Tibial nerve (tissue), 4 donors: Measurements from ENCODE around the gene RAPGEF2. TPM values are rescaled to one million over a fixed set of nuclear protein-coding genes. Genes with fewer than 3 reads are reported as not detected.
A peak's percentile ranks its signal among the peaks of the same experiment; 100 is the strongest.

Experiments
- DNase-seq, 2 donors: peaks; one replicate each; pipeline ENCODE4 v3.0.0-alpha.2; 2019; ENCODE audit warnings: low spot score in 2 of 2
- H3K27ac ChIP-seq, 4 donors: fragments of 200-600 bp; sonication (generic) in 3 of 4; one replicate each; pipeline ENCODE4 v1.5.1; 2017 to 2019; ENCODE audit warnings: mild to moderate bottlenecking in 1 of 4
- H3K27me3 ChIP-seq, 2 donors: fragments of 200-600 bp; sonication (generic) in 1 of 2; one replicate each; pipeline versions ENCODE4 v1.5.1 to v1.6.0; 2017 to 2019
- H3K36me3 ChIP-seq, 3 donors: fragments of 200-600 bp; sonication (generic); one replicate each; pipeline ENCODE4 v1.5.1; 2018 to 2019
- H3K4me1 ChIP-seq, 4 donors: fragments of 200-600 bp; sonication (generic) in 3 of 4; one replicate each; pipeline ENCODE4 v1.5.1; 2017 to 2019
- H3K4me3 ChIP-seq, 4 donors: fragments of 200-600 bp; sonication (generic) in 3 of 4; one replicate each; pipeline ENCODE4 v1.5.1; 2017 to 2019; ENCODE audit warnings: mild to moderate bottlenecking in 1 of 4, moderate library complexity in 1 of 4
- H3K9me3 ChIP-seq, 4 donors: fragments of 200-600 bp; sonication (generic) in 3 of 4; one replicate each; pipeline ENCODE4 v1.5.1; 2017 to 2019
- EP300 ChIP-seq, 2 donors: sonication (generic); formaldehyde crosslinking; IDR thresholded peaks; one replicate each; pipeline ENCODE4 v1.6.1; 2017; ENCODE audit warnings: antibody characterized with exemption in 2 of 2, mild to moderate bottlenecking in 1 of 2
- POLR2A ChIP-seq, 2 donors: fragments of 450-650 bp; IDR thresholded peaks; one replicate each; pipeline ENCODE4 v1.6.1; 2017; ENCODE audit warnings: antibody characterized with exemption in 2 of 2, mild to moderate bottlenecking in 2 of 2, moderate library complexity in 2 of 2
- WGBS, 2 donors: methylation state at CpG; one replicate each; pipeline ENCODE4 v1.1.5; 2018; 5-methylcytosine and 5-hydroxymethylcytosine counted together
- total RNA-seq, 4 donors: library from RNA; depleted of rRNA; stranded (reverse); fragments of >200 nt; gene quantifications; one replicate each; pipeline ENCODE4 v1.1.0, GENCODE V29; 2016
- TF ChIP-seq, protein P1 (sequence below), 5 experiments: fragments of 200-600 bp in 3 of 5; fragments of 450-650 bp in 2 of 5; sonication (generic) in 3 of 5; IDR thresholded peaks; one replicate each; pipeline ENCODE4 v1.5.1; 2016 to 2019; ENCODE audit warnings: antibody characterized with exemption in 5 of 5, mild to moderate bottlenecking in 3 of 5, moderate library complexity in 2 of 5

Gene RAPGEF2
- total RNA-seq, 4 donors from 2014 or later, result 61.0 to 81.5 (median 69.5) TPM

DNA sequence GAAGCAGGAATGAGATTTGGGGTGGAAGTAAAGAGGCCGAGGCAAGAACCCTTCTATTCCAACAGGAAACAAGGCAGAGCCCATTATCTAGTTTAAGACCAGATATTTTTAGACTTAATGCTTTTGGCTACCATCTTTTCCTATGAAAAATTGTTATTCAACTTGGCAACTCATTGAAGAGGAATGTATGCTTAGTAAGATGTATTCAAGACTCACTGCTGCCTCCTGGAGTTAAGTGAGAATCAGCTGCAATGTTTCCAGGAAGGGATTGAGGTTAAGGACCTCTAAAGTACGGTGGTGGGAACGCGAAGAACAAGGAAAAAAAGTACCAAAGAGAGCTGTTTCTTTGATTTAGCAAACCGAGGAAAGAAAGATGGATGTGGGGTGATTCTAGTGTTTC, 89.1 kb downstream of the RAPGEF2 start:
- peaks cover 0 to 23% (median under 1%) of the 10 kb centered on the region in 4 donors for H3K4me1 ChIP-seq
- 77 to 84% methylated on average over 5 of the region's 5 CpGs for WGBS, 2 donors
- TF ChIP-seq, protein P1, sequence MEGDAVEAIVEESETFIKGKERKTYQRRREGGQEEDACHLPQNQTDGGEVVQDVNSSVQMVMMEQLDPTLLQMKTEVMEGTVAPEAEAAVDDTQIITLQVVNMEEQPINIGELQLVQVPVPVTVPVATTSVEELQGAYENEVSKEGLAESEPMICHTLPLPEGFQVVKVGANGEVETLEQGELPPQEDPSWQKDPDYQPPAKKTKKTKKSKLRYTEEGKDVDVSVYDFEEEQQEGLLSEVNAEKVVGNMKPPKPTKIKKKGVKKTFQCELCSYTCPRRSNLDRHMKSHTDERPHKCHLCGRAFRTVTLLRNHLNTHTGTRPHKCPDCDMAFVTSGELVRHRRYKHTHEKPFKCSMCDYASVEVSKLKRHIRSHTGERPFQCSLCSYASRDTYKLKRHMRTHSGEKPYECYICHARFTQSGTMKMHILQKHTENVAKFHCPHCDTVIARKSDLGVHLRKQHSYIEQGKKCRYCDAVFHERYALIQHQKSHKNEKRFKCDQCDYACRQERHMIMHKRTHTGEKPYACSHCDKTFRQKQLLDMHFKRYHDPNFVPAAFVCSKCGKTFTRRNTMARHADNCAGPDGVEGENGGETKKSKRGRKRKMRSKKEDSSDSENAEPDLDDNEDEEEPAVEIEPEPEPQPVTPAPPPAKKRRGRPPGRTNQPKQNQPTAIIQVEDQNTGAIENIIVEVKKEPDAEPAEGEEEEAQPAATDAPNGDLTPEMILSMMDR (IDR thresholded peaks at IDR 0.05), result no peak
- TF ChIP-seq POLR2A (IDR thresholded peaks at IDR 0.05) (no peak), EP300 (IDR thresholded peaks at IDR 0.05) (no peak)
- DNase-seq, result no peak
- peaks cover 0 to 6% (median 0%) of the 10 kb centered on the region in 3 donors for H3K36me3 ChIP-seq
- no peaks in the 10 kb centered on the region for H3K9me3 ChIP-seq
- no peaks in the 10 kb centered on the region for H3K27me3 ChIP-seq
- H3K27ac ChIP-seq, result no peak overlapping the region
- H3K4me3 ChIP-seq, result no peak overlapping the region

DNA sequence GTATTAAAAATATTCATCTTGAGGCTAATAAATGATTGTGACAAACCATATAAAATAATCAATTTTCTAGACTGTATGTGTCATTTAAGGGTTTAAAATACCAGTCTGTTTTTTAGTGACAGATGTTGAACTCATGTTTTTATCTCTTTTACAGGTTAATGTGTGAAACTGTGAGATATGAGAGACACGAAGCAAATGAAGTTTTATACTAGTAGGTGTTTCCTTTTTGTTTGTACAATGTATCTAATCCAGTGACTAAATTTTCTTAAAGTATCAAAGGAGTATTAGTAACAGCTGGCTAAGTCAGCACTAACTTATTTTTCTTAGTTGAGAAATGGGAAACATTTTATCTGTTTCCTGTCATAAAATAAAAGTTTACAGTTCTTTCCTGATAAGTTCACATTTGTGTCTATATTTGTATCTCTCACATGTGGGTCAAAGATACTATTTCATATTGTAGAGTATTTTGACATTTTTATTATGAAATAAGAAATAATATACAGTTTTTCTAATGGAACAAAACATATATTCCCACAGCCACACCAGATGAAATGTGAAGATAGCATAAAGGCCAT, 90.3 kb downstream of the RAPGEF2 start:
- 54 to 65% methylated on average over 1 of the region's 1 CpG for WGBS, 2 donors

DNA sequence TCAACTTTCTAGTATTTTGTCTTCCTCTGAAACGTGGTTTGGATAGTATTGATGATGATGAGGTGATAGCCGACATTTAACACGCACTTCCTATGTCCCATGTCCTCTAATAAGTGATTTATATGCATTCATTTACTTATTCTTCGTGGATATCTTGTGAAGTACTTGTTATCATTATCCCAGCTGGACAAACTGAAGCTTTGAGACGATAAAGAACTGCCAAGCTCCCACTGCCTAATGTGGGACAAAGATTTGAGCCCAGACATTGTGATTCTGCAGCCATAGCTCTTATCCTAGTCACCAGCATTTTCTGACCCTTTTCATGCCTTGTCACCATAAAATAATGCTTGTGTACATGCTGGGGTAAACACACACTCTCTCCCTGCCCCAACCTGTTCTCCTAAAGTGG, 92.5 kb downstream of the RAPGEF2 start:
- Histone ChIP-seq H3K36me3 (peaks cover 0 to 6% (median 0%) of the 10 kb centered on the region in 3 donors), H3K9me3 (no peaks in the 10 kb centered on the region), H3K27me3 (no peaks in the 10 kb centered on the region), H3K4me1 (peaks cover 0 to 33% (median 2%) of the 10 kb centered on the region in 4 donors), H3K27ac (no peak overlapping the region), H3K4me3 (no peak overlapping the region)
- DNase-seq, result no peak
- WGBS, 2 donors, result 78% methylated on average over 5 of the region's 5 CpGs
- TF ChIP-seq EP300 (IDR thresholded peaks at IDR 0.05) (no peak), POLR2A (IDR thresholded peaks at IDR 0.05) (no peak)
- TF ChIP-seq, protein P1 (IDR thresholded peaks at IDR 0.05), result no peak

More for the DNA sequence above, 90.3 kb downstream of the RAPGEF2 start:
- Histone ChIP-seq H3K4me3 (no peak overlapping the region), H3K27me3 (no peaks in the 10 kb centered on the region), H3K27ac (no peak overlapping the region), H3K9me3 (no peaks in the 10 kb centered on the region), H3K4me1 (peaks cover 0 to 28% (median 2%) of the 10 kb centered on the region in 4 donors), H3K36me3 (peaks cover 0 to 6% (median 0%) of the 10 kb centered on the region in 3 donors)
- TF ChIP-seq, protein P1 (IDR thresholded peaks at IDR 0.05), result no peak
- TF ChIP-seq POLR2A (IDR thresholded peaks at IDR 0.05) (no peak), EP300 (IDR thresholded peaks at IDR 0.05) (no peak)
- DNase-seq, result no peak

DNA sequence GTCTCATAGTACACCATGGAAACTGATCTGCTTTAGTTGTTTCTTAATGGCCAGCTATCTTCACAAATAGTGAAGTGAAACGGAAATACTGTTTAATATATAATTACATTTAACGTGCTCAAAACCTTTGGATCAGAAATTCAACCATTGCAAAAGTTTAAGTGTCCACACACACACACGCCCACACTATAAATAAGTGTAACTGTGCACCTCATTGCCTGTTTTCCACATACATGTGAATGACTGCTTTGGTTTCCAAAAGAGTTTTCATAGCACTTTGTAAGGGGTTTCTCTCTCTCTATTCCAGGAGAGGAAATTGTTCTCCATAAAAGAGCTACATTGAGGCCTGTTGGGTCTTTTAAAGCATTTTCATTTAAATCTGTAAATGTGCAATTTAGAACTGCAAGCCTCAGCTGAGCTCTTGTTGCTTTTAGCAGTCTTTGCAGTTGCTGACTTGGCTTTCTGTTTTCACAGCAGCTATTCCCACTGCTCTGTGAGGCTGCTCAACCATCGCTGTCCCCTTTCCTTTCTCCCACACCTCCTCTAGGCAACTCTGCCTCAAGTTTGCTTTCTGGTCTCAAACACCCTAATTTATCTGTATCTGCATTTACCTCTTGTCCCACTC, 94.5 kb downstream of the RAPGEF2 start:
- Histone ChIP-seq H3K36me3 (peaks cover 0 to 6% (median 0%) of the 10 kb centered on the region in 3 donors), H3K27ac (peak overlapping the region in 2 of 4 donors; percentile 23 to 64), H3K27me3 (no peaks in the 10 kb centered on the region), H3K9me3 (no peaks in the 10 kb centered on the region), H3K4me3 (peak overlapping the region in 1 of 4 donors; percentile 9), H3K4me1 (peaks cover 0 to 47% (median 9%) of the 10 kb centered on the region in 4 donors)
- TF ChIP-seq, protein P1 (IDR thresholded peaks at IDR 0.05), result no peak
- no peak for TF ChIP-seq POLR2A (IDR thresholded peaks at IDR 0.05)
- TF ChIP-seq EP300 (IDR thresholded peaks at IDR 0.05), result no peak
- WGBS, 2 donors, result 53 to 55% methylated on average over 4 of the region's 4 CpGs
- no peak for DNase-seq

DNA sequence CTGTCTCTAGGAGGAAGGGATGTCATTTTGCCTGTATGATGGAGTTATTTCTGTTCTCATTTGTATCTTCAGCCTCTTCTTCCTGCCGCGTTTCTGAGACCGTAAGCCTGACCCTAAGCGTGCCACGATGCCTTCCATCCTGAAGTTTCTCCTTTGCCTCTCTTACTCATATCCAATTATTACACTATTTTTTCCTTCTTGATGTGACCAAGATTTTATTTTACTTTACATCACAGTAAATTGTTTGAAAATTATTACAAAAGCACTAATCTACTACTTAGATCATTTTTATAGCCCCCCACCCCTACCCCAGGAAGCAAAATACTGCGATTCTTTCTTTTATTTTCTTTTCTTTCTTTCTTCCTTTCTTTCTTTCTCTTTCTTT, 95.0 kb downstream of the RAPGEF2 start:
- peak overlapping the region in 1 of 4 donors; percentile 9 for H3K4me3 ChIP-seq
- H3K4me1 ChIP-seq, result peaks cover 0 to 52% (median 11%) of the 10 kb centered on the region in 4 donors
- DNase-seq, result no peak
- 42 to 43% methylated on average over 6 of the region's 6 CpGs for WGBS, 2 donors
- no peaks in the 10 kb centered on the region for H3K9me3 ChIP-seq
- H3K27me3 ChIP-seq, result no peaks in the 10 kb centered on the region
- peak overlapping the region in 2 of 4 donors; percentile 23 to 64 for H3K27ac ChIP-seq
- TF ChIP-seq, protein P1 (IDR thresholded peaks at IDR 0.05), result no peak
- TF ChIP-seq EP300 (IDR thresholded peaks at IDR 0.05) (no peak), POLR2A (IDR thresholded peaks at IDR 0.05) (no peak)
- peaks cover 0 to 6% (median 0%) of the 10 kb centered on the region in 3 donors for H3K36me3 ChIP-seq
